H1 (cell line): ENCODE results near the gene ZNF667. TPM values are rescaled to one million over a fixed set of nuclear protein-coding genes. Genes with fewer than 3 reads are reported as not detected.
A peak's percentile ranks its signal among the peaks of the same experiment; 100 is the strongest.

Experiments used
- ATF3 ChIP-seq: IDR thresholded peaks from 2 replicates; pipeline ENCODE4 v1.6.1; 2011; ENCODE audit warnings: low read depth, mild to moderate bottlenecking, low read length; ENCODE audit not compliant: insufficient read depth
- BACH1 ChIP-seq: IDR thresholded peaks from 2 replicates; pipeline ENCODE4 v1.6.1; 2012; ENCODE audit warnings: low read length, improper control_type of control experiment
- BRCA1 ChIP-seq: IDR thresholded peaks from 2 replicates; pipeline ENCODE4 v1.6.1; 2012; ENCODE audit warnings: low read depth, low read length, improper control_type of control experiment
- CEBPB ChIP-seq: IDR thresholded peaks from 2 replicates; pipeline ENCODE4 v1.6.1; 2012; ENCODE audit warnings: low read depth, low read length
- CREB1 ChIP-seq: IDR thresholded peaks from 2 replicates; pipeline ENCODE4 v1.6.1; 2012; ENCODE audit warnings: inconsistent platforms
- HDAC2 ChIP-seq, 2 experiments: fragments of 300-600 bp in 1 of 2; sonication (generic) in 1 of 2; IDR thresholded peaks; 2 replicates each; pipeline ENCODE4 v1.6.1; 2011 to 2012; ENCODE audit warnings: low read depth in 2 of 2, low read length in 2 of 2, mild to moderate bottlenecking in 2 of 2, moderate library complexity in 2 of 2, borderline replicate concordance in 1 of 2, inconsistent platforms in 1 of 2
- HDAC6 ChIP-seq: IDR thresholded peaks from one replicate; pipeline ENCODE4 v1.7.1; 2012; ENCODE audit warnings: low read depth, mild to moderate bottlenecking, inconsistent platforms, low read length, moderate library complexity
- KDM1A ChIP-seq: fragments of 200-600, 300-600 bp; sonication (generic); IDR thresholded peaks from 2 replicates; pipeline ENCODE4 v1.7.1; 2016; ENCODE audit warnings: mild to moderate bottlenecking, low read length, borderline replicate concordance
- MAX ChIP-seq: IDR thresholded peaks from 2 replicates; pipeline ENCODE4 v1.6.1; 2012; ENCODE audit warnings: inconsistent platforms
- NRF1 ChIP-seq: IDR thresholded peaks from 2 replicates; pipeline ENCODE4 v1.6.1; 2011; ENCODE audit warnings: mild to moderate bottlenecking, low read depth, low read length, improper control_type of control experiment
- SIN3A ChIP-seq, 2 experiments: IDR thresholded peaks in 1 of 2; conservative IDR thresholded peaks in 1 of 2; 2 replicates each; pipeline ENCODE4 v1.6.1; 2011 to 2012; ENCODE audit warnings: low read length in 2 of 2, improper control_type of control experiment in 1 of 2, low read depth in 1 of 2, mild to moderate bottlenecking in 1 of 2
- SIX5 ChIP-seq: IDR thresholded peaks from 2 replicates; pipeline ENCODE4 v1.6.1; 2011; ENCODE audit warnings: mild to moderate bottlenecking, low read depth, low read length
- SUZ12 ChIP-seq: fragments of 200-600 bp; sonication (generic); IDR thresholded peaks from 2 replicates; pipeline ENCODE4 v1.6.1; 2012; ENCODE audit warnings: mild to moderate bottlenecking, inconsistent platforms, low read length, moderate library complexity, mixed read lengths
- TEAD4 ChIP-seq: IDR thresholded peaks from 2 replicates; pipeline ENCODE4 v1.6.1; 2012; ENCODE audit warnings: low read depth, low read length, inconsistent platforms, mixed read lengths
- polyA plus RNA-seq, 7 experiments: library from polyadenylated mRNA; depleted of rRNA in 3 of 7; stranded (reverse) in 5 of 7; unstranded in 2 of 7; fragments of >200 nt in 5 of 7; fragments of 200-250 nt in 2 of 7; gene quantifications; 1 replicate in 5 of 7; 2 replicates in 1 of 7; 4 replicates in 1 of 7; pipeline versions ENCODE4 v1.2.1 to v1.2.3, GENCODE V29; 2011 to 2013; ENCODE audit warnings: missing spikeins in 2 of 7, mixed read lengths in 2 of 7
- total RNA-seq: library from RNA; stranded (reverse); fragmentation: NEBNext Ultra II Directional; extraction: Animal tissue kit (Norgen Biotek cat#: 25700); gene quantifications from 2 replicates; pipeline ENCODE4 v1.2.1, GENCODE V29; 2021
- TF ChIP-seq, protein P1 (sequence below): IDR thresholded peaks from 2 replicates; pipeline ENCODE4 v1.6.1; 2012; ENCODE audit warnings: inconsistent platforms

ZNF667 gene
- total and polyA plus RNA-seq, 2 of the 8 experiments (the other 6 are each of a cell fraction or from before 2014, with no cell fraction given) = 4.4 to 10.7 TPM

GRCh38 chr19:56477429-56478338 lies 539 bp upstream of the ZNF667 start (continued):
- TF ChIP-seq HDAC2 (IDR thresholded peaks at IDR 0.05; ENCODE audit: borderline replicate concordance in 1 of 2, low read depth in 2 of 2, low read length in 2 of 2) = peak; percentile 71 to 83; a peak in 2 of 4 replicates
- TF ChIP-seq, protein P1, sequence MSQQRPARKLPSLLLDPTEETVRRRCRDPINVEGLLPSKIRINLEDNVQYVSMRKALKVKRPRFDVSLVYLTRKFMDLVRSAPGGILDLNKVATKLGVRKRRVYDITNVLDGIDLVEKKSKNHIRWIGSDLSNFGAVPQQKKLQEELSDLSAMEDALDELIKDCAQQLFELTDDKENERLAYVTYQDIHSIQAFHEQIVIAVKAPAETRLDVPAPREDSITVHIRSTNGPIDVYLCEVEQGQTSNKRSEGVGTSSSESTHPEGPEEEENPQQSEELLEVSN = peak; percentile 80
- TF ChIP-seq HDAC6 = no peak
- TF ChIP-seq SUZ12 = peak; percentile 51; the same call in 1 of the 2 replicates
- TF ChIP-seq CEBPB = peak; percentile 80
- TF ChIP-seq MAX = peak; percentile 86
- peak; percentile 80 for TF ChIP-seq BACH1
- TF ChIP-seq SIN3A (conservative IDR thresholded peaks at IDR 0.05 in 1 of 2, IDR thresholded peaks at IDR 0.05 in 1 of 2; ENCODE audit: low read depth in 1 of 2, low read length in 2 of 2) = peak in 1 of 2 experiments; percentile 92; a peak in 3 of 4 replicates
- no peak for TF ChIP-seq TEAD4
- peak; percentile 90 for TF ChIP-seq CREB1
- no peak for TF ChIP-seq BRCA1
- TF ChIP-seq NRF1 = peak; percentile 81
- peak; percentile 73 for TF ChIP-seq SIX5
- 0 out of 2 replicates have a peak, but pooled peaks have one; percentile 14 for TF ChIP-seq KDM1A
- TF ChIP-seq ATF3 = 0 out of 2 replicates have a peak, but pooled peaks have one; percentile 27
